HepG2 (cell line): ENCODE measurements around the gene WNT6. TPM values are rescaled to one million over a fixed set of nuclear protein-coding genes. Genes with fewer than 3 reads are reported as not detected.

Experiments
- ATF1 ChIP-seq: IDR thresholded peaks from 2 replicates; pipeline ENCODE4 v1.6.1; 2016; ENCODE audit warnings: mild to moderate bottlenecking, control low read depth
- CEBPG ChIP-seq: IDR thresholded peaks from 2 replicates; pipeline ENCODE4 v1.6.1; 2016
- ESRRA ChIP-seq: sonication (generic); formaldehyde crosslinking; IDR thresholded peaks from 2 replicates; pipeline ENCODE4 v1.5.1; 2020; ENCODE audit warnings: mild to moderate bottlenecking, low read depth, missing genetic modification reagents
- GATAD2A ChIP-seq: IDR thresholded peaks from 2 replicates; pipeline ENCODE4 v1.6.1; 2016
- MIER2 ChIP-seq: IDR thresholded peaks from 2 replicates; pipeline ENCODE4 v1.6.1; 2016; ENCODE audit warnings: missing biosample characterization, missing genetic modification reagents
- NFYB ChIP-seq: sonication (generic); formaldehyde crosslinking; IDR thresholded peaks from 2 replicates; pipeline ENCODE4 v1.4.0; 2020; ENCODE audit warnings: missing genetic modification reagents
- NONO ChIP-seq, 2 experiments: fragments of 450-650 bp in 1 of 2; sonication (generic) in 1 of 2; formaldehyde crosslinking in 1 of 2; IDR thresholded peaks in 1 of 2; conservative IDR thresholded peaks in 1 of 2; 2 replicates each; pipeline versions ENCODE4 v1.6.1 to v1.8.0; 2017 to 2022; ENCODE audit warnings: mild to moderate bottlenecking in 1 of 2, missing genetic modification reagents in 1 of 2, moderate library complexity in 1 of 2
- NR0B2 ChIP-seq: sonication (generic); formaldehyde crosslinking; IDR thresholded peaks from 2 replicates; pipeline ENCODE4 v1.4.0; 2020; ENCODE audit warnings: mild to moderate bottlenecking, missing genetic modification reagents
- PCBP1 ChIP-seq: fragments of 200-400 bp; formaldehyde crosslinking; IDR thresholded peaks from 2 replicates; pipeline ENCODE4 v1.6.1; 2017; ENCODE audit warnings: mild to moderate bottlenecking, low read depth, low read length, borderline replicate concordance
- RBFOX2 ChIP-seq: fragments of 200-400 bp; formaldehyde crosslinking; IDR thresholded peaks from 2 replicates; pipeline ENCODE4 v1.6.1; 2017; ENCODE audit warnings: low read depth, mild to moderate bottlenecking, low read length
- RCOR2 ChIP-seq: IDR thresholded peaks from 2 replicates; pipeline ENCODE4 v1.6.1; 2016; ENCODE audit warnings: missing biosample characterization, missing genetic modification reagents
- REXO4 ChIP-seq: sonication (generic); formaldehyde crosslinking; IDR thresholded peaks from 2 replicates; pipeline ENCODE4 v1.8.0; 2022; ENCODE audit warnings: missing genetic modification reagents, mild to moderate bottlenecking, borderline replicate concordance
- TEAD2 ChIP-seq: sonication (generic); formaldehyde crosslinking; IDR thresholded peaks from 2 replicates; pipeline ENCODE4 v1.9.0; 2021; ENCODE audit warnings: missing genetic modification reagents
- ZNF326 ChIP-seq: sonication (generic); formaldehyde crosslinking; IDR thresholded peaks from 2 replicates; pipeline ENCODE4 v1.4.0; 2020; ENCODE audit warnings: missing genetic modification reagents, borderline replicate concordance
- ZNF329 ChIP-seq: sonication (generic); formaldehyde crosslinking; IDR thresholded peaks from 2 replicates; pipeline ENCODE4 v1.9.0; 2021; ENCODE audit warnings: low read depth, mild to moderate bottlenecking, missing genetic modification reagents
- ZNF776 ChIP-seq: sonication (generic); formaldehyde crosslinking; IDR thresholded peaks from 2 replicates; pipeline ENCODE4 v1.4.0; 2020; ENCODE audit warnings: mild to moderate bottlenecking, missing genetic modification reagents
- ZNF780A ChIP-seq: sonication (generic); formaldehyde crosslinking; IDR thresholded peaks from 2 replicates; pipeline ENCODE4 v1.8.0; 2022; ENCODE audit warnings: mild to moderate bottlenecking, missing genetic modification reagents, moderate library complexity
- ZNF781 ChIP-seq: sonication (generic); formaldehyde crosslinking; IDR thresholded peaks from 2 replicates; pipeline ENCODE4 v1.5.1; 2020; ENCODE audit warnings: borderline replicate concordance, mild to moderate bottlenecking, missing genetic modification reagents; ENCODE audit errors: not compliant biosample characterization
- polyA plus RNA-seq, 8 experiments: library from polyadenylated mRNA; depleted of rRNA in 3 of 8; stranded (reverse) in 7 of 8; unstranded in 1 of 8; fragments of >200 nt; fragmentation: Illumina TruSeq in 4 of 8; extraction: Trizol in 4 of 8; gene quantifications; 2 replicates each; pipeline versions ENCODE4 v1.2.1 to v1.2.3, GENCODE V29; 2011 to 2016; ENCODE audit warnings: low read depth in 4 of 8, missing spikeins in 1 of 8, mixed read lengths in 1 of 8; ENCODE audit not compliant: insufficient read depth in 1 of 8
- total RNA-seq, 5 experiments: library from RNA; depleted of rRNA; stranded (reverse); fragments of >200 nt; fragmentation: Illumina TruSeq; extraction: Trizol; gene quantifications; 2 replicates each; pipeline ENCODE4 v1.2.3, GENCODE V29; 2016; ENCODE audit warnings: low read depth in 1 of 5
- TF ChIP-seq, protein P1 (sequence below): sonication (generic); formaldehyde crosslinking; IDR thresholded peaks from 2 replicates; pipeline ENCODE4 v1.4.0; 2020; ENCODE audit warnings: missing genetic modification reagents, borderline replicate concordance
- TF ChIP-seq, protein P2 (sequence below): sonication (generic); formaldehyde crosslinking; IDR thresholded peaks from 2 replicates; pipeline ENCODE4 v1.5.0; 2020; ENCODE audit warnings: mild to moderate bottlenecking, missing genetic modification reagents
- TF ChIP-seq, protein P3 (sequence below): sonication (generic); formaldehyde crosslinking; IDR thresholded peaks from 2 replicates; pipeline ENCODE4 v1.4.0; 2020; ENCODE audit warnings: missing genetic modification reagents, borderline replicate concordance

The WNT6 gene
- total and polyA plus RNA-seq, 2 of the 13 experiments (the other 11 are each of a cell fraction or from before 2014, with no cell fraction given) = 0.20 TPM; not detected in 1

DNA sequence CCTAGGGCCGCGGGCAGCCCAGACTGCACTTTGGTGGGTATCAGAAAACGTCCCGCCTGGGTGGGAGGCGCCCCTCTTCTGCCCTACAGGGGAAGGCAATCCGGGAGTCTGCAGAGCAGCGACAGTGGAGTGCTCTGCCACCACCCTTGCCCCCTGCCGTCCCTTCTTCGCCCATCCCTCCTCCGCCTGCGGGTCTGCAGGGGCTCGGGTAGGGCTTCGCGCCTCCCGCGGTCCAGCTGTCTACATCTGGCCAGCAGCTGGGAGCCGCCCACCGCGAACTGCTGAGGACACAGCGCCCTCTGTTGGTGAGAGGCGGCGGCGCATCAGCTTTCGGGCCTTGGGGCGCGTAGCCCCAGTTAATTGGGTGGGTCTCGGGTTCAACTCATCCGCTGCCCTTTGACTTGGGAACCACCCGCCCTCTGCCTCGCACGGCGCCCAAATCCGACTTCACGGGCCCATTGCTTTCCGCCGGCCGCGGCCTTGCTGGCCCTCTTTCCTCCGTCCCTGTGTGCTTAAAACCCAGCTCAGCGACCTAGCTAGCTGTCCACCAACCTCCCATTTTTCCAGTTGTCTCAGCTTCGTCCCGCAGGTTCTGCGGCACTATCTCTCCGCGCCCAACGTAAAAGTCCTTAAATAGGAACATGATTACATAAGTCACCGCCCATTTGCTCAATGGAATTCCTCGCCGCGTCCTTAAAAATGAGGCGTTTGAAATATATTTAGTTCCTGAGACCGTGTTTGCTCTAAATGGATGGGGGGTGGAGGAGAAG is 38.7 kb downstream of the WNT6 start (continued):
- TF ChIP-seq, protein P1, sequence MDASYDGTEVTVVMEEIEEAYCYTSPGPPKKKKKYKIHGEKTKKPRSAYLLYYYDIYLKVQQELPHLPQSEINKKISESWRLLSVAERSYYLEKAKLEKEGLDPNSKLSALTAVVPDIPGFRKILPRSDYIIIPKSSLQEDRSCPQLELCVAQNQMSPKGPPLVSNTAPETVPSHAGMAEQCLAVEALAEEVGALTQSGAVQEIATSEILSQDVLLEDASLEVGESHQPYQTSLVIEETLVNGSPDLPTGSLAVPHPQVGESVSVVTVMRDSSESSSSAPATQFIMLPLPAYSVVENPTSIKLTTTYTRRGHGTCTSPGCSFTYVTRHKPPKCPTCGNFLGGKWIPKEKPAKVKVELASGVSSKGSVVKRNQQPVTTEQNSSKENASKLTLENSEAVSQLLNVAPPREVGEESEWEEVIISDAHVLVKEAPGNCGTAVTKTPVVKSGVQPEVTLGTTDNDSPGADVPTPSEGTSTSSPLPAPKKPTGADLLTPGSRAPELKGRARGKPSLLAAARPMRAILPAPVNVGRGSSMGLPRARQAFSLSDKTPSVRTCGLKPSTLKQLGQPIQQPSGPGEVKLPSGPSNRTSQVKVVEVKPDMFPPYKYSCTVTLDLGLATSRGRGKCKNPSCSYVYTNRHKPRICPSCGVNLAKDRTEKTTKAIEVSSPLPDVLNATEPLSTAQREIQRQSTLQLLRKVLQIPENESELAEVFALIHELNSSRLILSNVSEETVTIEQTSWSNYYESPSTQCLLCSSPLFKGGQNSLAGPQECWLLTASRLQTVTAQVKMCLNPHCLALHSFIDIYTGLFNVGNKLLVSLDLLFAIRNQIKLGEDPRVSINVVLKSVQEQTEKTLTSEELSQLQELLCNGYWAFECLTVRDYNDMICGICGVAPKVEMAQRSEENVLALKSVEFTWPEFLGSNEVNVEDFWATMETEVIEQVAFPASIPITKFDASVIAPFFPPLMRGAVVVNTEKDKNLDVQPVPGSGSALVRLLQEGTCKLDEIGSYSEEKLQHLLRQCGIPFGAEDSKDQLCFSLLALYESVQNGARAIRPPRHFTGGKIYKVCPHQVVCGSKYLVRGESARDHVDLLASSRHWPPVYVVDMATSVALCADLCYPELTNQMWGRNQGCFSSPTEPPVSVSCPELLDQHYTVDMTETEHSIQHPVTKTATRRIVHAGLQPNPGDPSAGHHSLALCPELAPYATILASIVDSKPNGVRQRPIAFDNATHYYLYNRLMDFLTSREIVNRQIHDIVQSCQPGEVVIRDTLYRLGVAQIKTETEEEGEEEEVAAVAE = no peak
- TF ChIP-seq ZNF776 (CRISPR knock-in tag) (peak; percentile 81), PCBP1 (peak; percentile 81; the same call in 1 of the 2 replicates), ESRRA (CRISPR knock-in tag) (no peak), ZNF329 (CRISPR knock-in tag) (peak; percentile 83; the same call in 1 of the 2 replicates), RCOR2 (no peak), NR0B2 (CRISPR knock-in tag) (peak; percentile 78), CEBPG (CRISPR knock-in tag) (no peak), GATAD2A (CRISPR knock-in tag) (peak; percentile 48), ZNF326 (no peak), RBFOX2 (no peak), ATF1 (CRISPR knock-in tag) (no peak), ZNF780A (CRISPR knock-in tag) (0 out of 2 replicates have a peak, but pooled peaks have one; percentile 48), NFYB (CRISPR knock-in tag) (no peak), MIER2 (CRISPR knock-in tag) (peak; percentile 63), TEAD2 (CRISPR knock-in tag) (no peak), NONO (IDR thresholded peaks at IDR 0.05) (no peak), NONO (CRISPR knock-in tag; conservative IDR thresholded peaks at IDR 0.05) (0 out of 2 replicates have a peak, but pooled peaks have one; percentile 65), ZNF781 (CRISPR knock-in tag) (peak; percentile 71), REXO4 (CRISPR knock-in tag) (no peak)
- TF ChIP-seq, protein P2, sequence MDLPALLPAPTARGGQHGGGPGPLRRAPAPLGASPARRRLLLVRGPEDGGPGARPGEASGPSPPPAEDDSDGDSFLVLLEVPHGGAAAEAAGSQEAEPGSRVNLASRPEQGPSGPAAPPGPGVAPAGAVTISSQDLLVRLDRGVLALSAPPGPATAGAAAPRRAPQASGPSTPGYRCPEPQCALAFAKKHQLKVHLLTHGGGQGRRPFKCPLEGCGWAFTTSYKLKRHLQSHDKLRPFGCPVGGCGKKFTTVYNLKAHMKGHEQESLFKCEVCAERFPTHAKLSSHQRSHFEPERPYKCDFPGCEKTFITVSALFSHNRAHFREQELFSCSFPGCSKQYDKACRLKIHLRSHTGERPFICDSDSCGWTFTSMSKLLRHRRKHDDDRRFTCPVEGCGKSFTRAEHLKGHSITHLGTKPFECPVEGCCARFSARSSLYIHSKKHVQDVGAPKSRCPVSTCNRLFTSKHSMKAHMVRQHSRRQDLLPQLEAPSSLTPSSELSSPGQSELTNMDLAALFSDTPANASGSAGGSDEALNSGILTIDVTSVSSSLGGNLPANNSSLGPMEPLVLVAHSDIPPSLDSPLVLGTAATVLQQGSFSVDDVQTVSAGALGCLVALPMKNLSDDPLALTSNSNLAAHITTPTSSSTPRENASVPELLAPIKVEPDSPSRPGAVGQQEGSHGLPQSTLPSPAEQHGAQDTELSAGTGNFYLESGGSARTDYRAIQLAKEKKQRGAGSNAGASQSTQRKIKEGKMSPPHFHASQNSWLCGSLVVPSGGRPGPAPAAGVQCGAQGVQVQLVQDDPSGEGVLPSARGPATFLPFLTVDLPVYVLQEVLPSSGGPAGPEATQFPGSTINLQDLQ (CRISPR knock-in tag) = no peak
- TF ChIP-seq, protein P3, sequence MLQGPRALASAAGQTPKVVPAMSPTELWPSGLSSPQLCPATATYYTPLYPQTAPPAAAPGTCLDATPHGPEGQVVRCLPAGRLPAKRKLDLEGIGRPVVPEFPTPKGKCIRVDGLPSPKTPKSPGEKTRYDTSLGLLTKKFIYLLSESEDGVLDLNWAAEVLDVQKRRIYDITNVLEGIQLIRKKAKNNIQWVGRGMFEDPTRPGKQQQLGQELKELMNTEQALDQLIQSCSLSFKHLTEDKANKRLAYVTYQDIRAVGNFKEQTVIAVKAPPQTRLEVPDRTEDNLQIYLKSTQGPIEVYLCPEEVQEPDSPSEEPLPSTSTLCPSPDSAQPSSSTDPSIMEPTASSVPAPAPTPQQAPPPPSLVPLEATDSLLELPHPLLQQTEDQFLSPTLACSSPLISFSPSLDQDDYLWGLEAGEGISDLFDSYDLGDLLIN (CRISPR knock-in tag) = no peak
